ENCODE measurements around the gene SBK2.
"Not testable (repeated sequence)": the region's sequence is repeated elsewhere in the genome, so short reads cannot be mapped to it uniquely, and the experiment has no call there.

SBK2 gene

DNA sequence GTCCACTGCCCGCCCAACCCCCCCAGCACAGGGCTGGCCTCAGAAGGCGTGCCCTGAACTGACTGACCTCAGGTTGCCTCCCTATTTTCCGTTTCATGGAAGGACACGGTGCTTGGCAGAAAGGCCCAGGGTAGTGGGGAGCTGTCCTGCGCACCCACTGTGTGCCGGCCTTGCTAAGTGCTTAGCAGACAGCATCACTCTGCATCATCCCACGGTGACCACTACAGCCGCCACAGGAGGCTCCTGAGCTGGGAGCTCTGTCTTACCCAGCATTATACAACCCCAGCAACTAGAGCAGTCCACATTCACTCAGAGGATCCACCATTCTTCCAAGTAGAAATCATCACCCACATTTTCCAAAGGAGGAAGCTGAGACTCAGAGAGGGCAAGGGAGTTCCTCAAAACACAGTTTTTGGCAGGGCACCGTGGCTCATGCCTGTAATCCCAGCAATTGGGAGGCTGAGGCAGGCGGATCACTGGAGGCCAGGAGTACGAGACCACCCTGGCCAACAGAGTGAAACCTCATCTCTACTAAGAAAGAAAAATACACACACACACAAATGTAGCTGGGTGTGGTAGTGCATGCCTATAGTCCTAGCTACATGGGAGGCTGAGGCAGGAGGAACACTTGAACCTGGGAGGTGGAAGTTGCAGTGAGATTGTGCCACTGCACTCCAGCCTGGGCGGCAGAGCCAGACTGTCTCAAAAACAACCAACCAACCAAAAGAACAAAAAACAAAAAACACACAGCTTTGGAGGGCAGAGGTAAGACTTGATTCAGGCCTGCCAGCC is 1.6 kb downstream of the SBK2 start:
- no peak overlapping the region for H3K4me3 ChIP-seq (ENCODE audit: low read depth, low read length)
- TF ChIP-seq, protein P1, sequence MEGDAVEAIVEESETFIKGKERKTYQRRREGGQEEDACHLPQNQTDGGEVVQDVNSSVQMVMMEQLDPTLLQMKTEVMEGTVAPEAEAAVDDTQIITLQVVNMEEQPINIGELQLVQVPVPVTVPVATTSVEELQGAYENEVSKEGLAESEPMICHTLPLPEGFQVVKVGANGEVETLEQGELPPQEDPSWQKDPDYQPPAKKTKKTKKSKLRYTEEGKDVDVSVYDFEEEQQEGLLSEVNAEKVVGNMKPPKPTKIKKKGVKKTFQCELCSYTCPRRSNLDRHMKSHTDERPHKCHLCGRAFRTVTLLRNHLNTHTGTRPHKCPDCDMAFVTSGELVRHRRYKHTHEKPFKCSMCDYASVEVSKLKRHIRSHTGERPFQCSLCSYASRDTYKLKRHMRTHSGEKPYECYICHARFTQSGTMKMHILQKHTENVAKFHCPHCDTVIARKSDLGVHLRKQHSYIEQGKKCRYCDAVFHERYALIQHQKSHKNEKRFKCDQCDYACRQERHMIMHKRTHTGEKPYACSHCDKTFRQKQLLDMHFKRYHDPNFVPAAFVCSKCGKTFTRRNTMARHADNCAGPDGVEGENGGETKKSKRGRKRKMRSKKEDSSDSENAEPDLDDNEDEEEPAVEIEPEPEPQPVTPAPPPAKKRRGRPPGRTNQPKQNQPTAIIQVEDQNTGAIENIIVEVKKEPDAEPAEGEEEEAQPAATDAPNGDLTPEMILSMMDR (IDR thresholded peaks at IDR 0.05; ENCODE audit: borderline replicate concordance, insufficient read depth, low read depth, low read length) = no peak

DNA sequence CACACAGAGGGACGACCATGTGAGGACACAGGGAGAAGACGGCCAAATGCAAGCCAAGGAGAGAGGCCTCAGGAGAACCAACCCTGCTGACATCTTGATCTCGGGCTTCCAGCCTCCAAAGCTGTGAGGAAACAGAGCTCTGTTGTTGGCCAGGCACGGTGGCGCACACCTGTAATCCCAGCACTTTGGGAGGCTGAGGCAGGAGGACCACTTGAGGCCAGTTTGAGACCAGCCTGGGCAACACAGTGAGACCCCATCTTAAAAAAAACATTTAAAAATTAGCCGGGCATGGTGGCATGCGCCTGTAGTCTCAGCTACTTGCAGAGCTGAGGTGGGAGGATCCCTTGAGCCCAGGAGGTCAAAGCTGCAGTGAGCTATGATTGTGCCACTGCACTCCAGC is 2.7 kb downstream of the SBK2 start:
- not testable (repeated sequence) for H3K4me3 ChIP-seq (ENCODE audit: low read depth, low read length)

DNA sequence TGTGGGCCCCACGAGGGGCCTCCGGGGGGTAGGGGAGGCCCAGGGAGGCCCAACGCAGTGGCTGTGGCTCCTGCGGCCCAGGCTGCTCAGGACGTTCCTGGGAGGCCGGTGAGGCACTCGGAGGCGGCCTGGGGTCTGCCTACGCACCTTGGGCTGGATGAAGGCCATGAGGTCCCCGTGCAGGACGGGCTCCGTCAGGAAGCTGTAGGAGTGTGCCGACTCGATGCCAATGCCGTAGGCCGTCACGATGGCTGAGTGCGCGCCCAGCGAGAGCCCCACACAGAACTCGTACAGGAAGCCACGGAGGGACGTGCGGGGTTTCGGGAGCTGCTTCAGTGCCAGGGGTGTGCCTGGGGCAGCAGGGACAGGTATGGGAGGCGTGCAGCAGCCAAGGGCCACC is 5.9 kb downstream of the SBK2 start:
- TF ChIP-seq, protein P1 (IDR thresholded peaks at IDR 0.05; ENCODE audit: borderline replicate concordance, insufficient read depth, low read depth, low read length) = no peak
- H3K4me3 ChIP-seq (ENCODE audit: low read depth, low read length) = no peak overlapping the region

DNA sequence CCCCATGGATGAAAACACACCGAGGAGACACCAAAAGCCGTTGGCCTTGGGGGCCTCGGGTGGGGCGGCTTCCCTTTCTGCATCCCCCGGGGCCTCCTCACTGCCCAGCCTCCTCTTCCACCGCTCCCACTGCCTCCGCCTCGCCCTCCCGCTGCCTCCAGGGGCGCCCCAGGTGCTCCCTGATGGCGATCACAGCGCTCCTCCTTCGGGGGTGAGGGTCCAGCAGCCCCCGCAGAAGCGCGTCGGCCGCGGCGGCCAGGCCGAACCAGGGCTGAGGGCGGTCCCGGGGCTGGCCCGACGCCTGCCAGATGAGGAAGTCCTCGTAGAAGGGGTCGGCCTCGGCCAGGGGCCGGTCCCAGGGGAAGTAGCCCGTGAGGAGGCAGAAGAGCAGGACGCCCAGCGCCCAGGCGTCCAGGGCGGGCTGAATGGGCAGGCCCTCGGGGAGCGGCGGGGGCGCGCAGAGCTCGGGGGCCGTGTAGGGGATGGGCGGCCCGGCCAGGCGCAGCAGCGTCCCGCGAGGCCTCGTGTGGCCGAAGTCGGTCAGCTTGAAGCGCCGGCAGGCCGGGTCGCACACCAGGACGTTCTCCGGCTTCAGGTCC is 7.2 kb downstream of the SBK2 start:
- H3K4me3 ChIP-seq (ENCODE audit: low read depth, low read length) = no peak overlapping the region
- TF ChIP-seq, protein P1 (IDR thresholded peaks at IDR 0.05; ENCODE audit: borderline replicate concordance, insufficient read depth, low read depth, low read length) = no peak

DNA sequence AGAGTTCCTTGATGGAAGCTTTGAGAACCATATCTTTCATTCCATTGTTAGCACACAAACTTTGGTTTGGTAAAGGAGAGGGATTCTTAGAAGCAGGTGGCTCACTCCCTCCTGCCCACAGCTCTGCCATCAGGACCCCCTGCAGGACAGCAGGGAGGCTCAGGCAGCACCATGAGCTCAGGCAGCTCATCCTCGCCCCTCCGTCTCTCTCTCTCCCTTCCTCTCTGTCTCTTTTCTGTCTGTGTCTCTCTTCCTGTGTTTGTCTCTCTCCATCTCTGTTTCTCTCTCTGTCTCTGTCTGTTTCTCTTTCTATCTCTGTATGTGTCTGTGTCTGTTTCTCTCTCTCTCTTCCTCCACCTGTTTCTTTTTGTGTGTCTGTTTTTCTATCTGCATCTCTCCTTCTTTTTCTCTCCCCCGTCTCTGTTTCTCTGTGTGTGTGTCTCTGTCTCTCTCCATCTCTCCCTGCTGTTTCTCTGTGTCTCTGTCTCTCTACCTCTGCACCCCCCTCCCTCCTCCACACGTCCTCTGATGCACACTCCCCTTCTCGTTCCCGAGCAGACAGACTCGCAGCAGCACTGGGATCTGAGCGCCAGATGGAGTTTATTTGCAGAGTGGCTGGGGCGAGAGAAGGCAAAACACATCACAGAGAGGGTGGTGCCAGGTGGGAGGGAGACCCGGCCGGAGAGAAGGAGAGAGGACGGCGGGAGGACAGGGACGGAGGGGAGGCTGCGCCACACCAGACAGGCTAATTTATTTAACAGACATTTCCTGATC is 8.7 kb downstream of the SBK2 start:
- H3K4me3 ChIP-seq (ENCODE audit: low read depth, low read length) = no peak overlapping the region
- TF ChIP-seq, protein P1 (IDR thresholded peaks at IDR 0.05; ENCODE audit: borderline replicate concordance, insufficient read depth, low read depth, low read length) = no peak

DNA sequence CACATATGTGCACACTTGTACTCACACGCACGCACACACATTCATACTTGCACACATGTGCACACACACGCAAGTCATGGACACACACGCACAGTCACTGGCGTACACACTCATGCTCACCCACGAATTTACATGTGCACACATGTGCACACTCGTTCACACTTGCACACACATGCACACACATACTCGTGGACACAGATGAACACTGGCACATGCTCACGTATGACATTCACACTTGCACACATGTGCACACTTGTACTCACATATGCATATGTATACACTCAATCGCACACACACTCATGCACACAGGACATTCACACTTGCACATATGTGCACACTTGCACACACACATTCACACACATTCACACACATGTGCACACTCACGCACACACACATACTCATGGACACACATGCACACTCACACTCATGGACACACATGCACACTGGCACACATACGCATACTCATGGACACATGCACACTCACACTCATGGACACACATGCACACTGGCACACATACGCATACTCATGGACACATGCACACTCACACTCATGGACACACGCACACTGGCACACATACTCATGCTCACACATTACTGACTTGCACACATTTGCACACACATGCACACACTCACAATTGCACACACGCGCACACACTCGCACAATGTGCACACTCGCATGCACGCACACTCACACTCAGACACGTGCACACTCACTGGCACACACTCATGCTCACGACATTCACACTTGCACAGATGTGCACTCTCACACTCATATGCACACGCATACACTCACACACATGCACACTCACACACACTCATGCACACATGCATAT is 9.5 kb downstream of the SBK2 start:
- TF ChIP-seq, protein P1 (IDR thresholded peaks at IDR 0.05; ENCODE audit: borderline replicate concordance, insufficient read depth, low read depth, low read length) = no peak
- H3K4me3 ChIP-seq (ENCODE audit: low read depth, low read length) = no peak overlapping the region
